ENCODE measurements around the gene TUBB1. TPM values are rescaled to one million over a fixed set of nuclear protein-coding genes. Genes with fewer than 3 reads are reported as not detected.

TUBB1 gene
- total and polyA plus RNA-seq, 12 donors, result 0.07 to 1.3 (median 0.13) TPM; not detected in 5

DNA sequence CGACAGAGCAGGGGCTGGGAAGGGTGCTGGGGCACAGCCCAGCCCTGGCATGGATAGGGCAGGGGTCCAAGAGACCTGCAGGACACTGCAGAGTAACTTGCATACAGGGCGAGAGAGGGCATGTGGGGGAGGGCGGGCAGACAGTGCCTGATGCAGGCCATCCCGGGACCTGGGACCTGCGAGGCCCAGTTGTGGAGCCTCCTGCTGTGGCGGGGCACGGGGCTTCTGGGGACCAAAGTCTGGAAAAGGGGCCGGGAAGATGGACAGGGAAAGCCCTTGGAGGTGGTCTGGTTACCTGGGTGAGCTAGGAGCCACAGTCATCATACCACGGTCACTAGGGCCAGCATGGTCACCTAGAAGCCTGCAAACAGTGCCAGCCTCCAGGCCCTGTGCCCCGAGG, 412 bp upstream of the TUBB1 start:
- WGBS, 4 donors, result 92 to 98% (median 94%) methylated on average over 8 to 10 of the region's 10 CpGs
- H3K27ac ChIP-seq, result no peak overlapping the region
- TF ChIP-seq POLR2A (IDR thresholded peaks at IDR 0.05), result no peak
- TF ChIP-seq, protein P1, sequence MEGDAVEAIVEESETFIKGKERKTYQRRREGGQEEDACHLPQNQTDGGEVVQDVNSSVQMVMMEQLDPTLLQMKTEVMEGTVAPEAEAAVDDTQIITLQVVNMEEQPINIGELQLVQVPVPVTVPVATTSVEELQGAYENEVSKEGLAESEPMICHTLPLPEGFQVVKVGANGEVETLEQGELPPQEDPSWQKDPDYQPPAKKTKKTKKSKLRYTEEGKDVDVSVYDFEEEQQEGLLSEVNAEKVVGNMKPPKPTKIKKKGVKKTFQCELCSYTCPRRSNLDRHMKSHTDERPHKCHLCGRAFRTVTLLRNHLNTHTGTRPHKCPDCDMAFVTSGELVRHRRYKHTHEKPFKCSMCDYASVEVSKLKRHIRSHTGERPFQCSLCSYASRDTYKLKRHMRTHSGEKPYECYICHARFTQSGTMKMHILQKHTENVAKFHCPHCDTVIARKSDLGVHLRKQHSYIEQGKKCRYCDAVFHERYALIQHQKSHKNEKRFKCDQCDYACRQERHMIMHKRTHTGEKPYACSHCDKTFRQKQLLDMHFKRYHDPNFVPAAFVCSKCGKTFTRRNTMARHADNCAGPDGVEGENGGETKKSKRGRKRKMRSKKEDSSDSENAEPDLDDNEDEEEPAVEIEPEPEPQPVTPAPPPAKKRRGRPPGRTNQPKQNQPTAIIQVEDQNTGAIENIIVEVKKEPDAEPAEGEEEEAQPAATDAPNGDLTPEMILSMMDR (IDR thresholded peaks at IDR 0.05), result no peak
- DNase-seq, result peak in 2 of 7 donors; percentile 18 to 46
- H3K4me3 ChIP-seq, result no peak overlapping the region
- intact Hi-C loops (cut with DNase I), result no loop called here
- H3K4me1 ChIP-seq (replicated peaks in 1 of 2), result peaks cover 0 to 18% of the 10 kb centered on the region in 2 donors
- H3K36me3 ChIP-seq (replicated peaks in 1 of 2), result peaks cover 0 to 13% of the 10 kb centered on the region in 2 donors
- H3K9me3 ChIP-seq (replicated peaks in 1 of 3), result no peaks in the 10 kb centered on the region
- no peaks in the 10 kb centered on the region for H3K27me3 ChIP-seq

DNA sequence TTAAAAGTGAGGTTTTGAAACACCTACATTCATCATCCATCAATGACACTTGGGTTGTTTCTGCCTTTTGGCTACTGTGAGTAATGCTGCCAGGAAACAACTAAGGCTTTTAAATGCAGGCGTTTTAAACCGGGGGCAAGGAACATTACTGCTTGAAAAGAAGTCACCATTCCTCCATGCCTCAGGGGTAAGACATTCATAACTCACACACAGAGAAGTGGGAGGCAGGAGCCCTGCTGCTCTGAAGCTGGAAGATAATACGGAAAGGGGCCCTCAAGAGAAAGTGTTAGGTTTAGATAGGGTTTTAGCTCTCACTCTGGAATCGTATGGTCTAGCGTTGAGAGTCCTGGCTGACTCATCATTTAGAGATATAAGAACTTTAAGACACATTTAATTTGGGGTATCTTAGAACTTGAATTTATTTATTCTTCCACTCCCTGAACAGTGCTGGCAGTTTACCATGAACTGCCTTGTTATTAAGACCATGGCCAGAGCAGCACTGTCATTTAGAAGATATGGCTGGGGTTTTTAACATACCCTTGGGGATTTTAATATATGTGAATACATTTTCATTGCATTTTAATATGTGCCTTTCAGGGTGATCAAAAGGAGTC, 1.8 kb downstream of the TUBB1 start:
- DNase-seq, result peak in 1 of 7 donors; percentile 17
- intact Hi-C loops (cut with DNase I), result loop anchor here in 1 of 2 donors (10.0 kb wide), 1 partner anchor 116 kb away; no protein-coding TSS in a partner anchor
- H3K36me3 ChIP-seq (replicated peaks in 1 of 2), result peaks cover 0 to 26% of the 10 kb centered on the region in 2 donors
- no peaks in the 10 kb centered on the region for H3K27me3 ChIP-seq
- no peak for TF ChIP-seq POLR2A (IDR thresholded peaks at IDR 0.05)
- TF ChIP-seq, protein P1 (IDR thresholded peaks at IDR 0.05), result no peak
- 70 to 82% (median 75%) methylated on average over 5 of the region's 5 CpGs for WGBS, 4 donors
- H3K9me3 ChIP-seq (replicated peaks in 1 of 3), result no peaks in the 10 kb centered on the region
- peaks cover 0 to 23% of the 10 kb centered on the region in 2 donors for H3K4me1 ChIP-seq (replicated peaks in 1 of 2)
- H3K4me3 ChIP-seq, result no peak overlapping the region
- no peak overlapping the region for H3K27ac ChIP-seq

- DNase-seq, result peak in 2 of 7 donors; percentile 17 to 46
- H3K9me3 ChIP-seq (replicated peaks in 1 of 3), result no peaks in the 10 kb centered on the region
- intact Hi-C loops (cut with DNase I), result loop anchor here in 1 of 2 donors (10.0 kb wide), 1 partner anchor 118 kb away; no protein-coding TSS in a partner anchor
- WGBS, 4 donors, result 75 to 84% (median 81%) methylated on average over 15 of the region's 15 CpGs
- peaks cover 0 to 14% of the 10 kb centered on the region in 2 donors for H3K4me1 ChIP-seq (replicated peaks in 1 of 2)
- TF ChIP-seq, protein P1 (IDR thresholded peaks at IDR 0.05), result no peak
- no peak for TF ChIP-seq POLR2A (IDR thresholded peaks at IDR 0.05)
- H3K27me3 ChIP-seq, result no peaks in the 10 kb centered on the region
- H3K4me3 ChIP-seq, result no peak overlapping the region
- peaks cover 0 to 26% of the 10 kb centered on the region in 2 donors for H3K36me3 ChIP-seq (replicated peaks in 1 of 2)
- no peak overlapping the region for H3K27ac ChIP-seq
Measured at GRCh38 chr20:59022754-59023153, 3.5 kb downstream of the TUBB1 start.

- Histone ChIP-seq H3K4me1 (replicated peaks in 1 of 2) (peaks cover 3 to 23% of the 10 kb centered on the region in 2 donors), H3K27ac (no peak overlapping the region), H3K4me3 (no peak overlapping the region), H3K9me3 (replicated peaks in 1 of 3) (no peaks in the 10 kb centered on the region), H3K36me3 (replicated peaks in 1 of 2) (peaks cover 0 to 32% of the 10 kb centered on the region in 2 donors), H3K27me3 (no peaks in the 10 kb centered on the region)
- intact Hi-C loops (cut with DNase I), result loop anchor here in 1 of 2 donors (10.0 kb wide), 1 partner anchor 119 kb away; no protein-coding TSS in a partner anchor
- WGBS, 4 donors, result 89 to 97% (median 96%) methylated on average over 11 to 13 of the region's 13 CpGs
- DNase-seq, result peak in 1 of 7 donors; percentile 46
- TF ChIP-seq, protein P1 (IDR thresholded peaks at IDR 0.05), result no peak
- TF ChIP-seq POLR2A (IDR thresholded peaks at IDR 0.05), result no peak
Measured at GRCh38 chr20:59023616-59024015, 4.4 kb downstream of the TUBB1 start.
